Kidney (tissue), 14 donors: ENCODE measurements around the gene MYO1D. TPM values are rescaled to one million over a fixed set of nuclear protein-coding genes. Genes with fewer than 3 reads are reported as not detected.
"Not testable (repeated sequence)": the region's sequence is repeated elsewhere in the genome, so short reads cannot be mapped to it uniquely, and the experiment has no call there.

ENCODE experiments used
- DNase-seq, 5 donors: peaks; one replicate each; pipeline ENCODE4 v3.0.0-alpha.2; 2013 to 2020
- FAIRE-seq: peaks from 2 replicates; lab custom pipeline; 2012; peaks lifted over from hg19 to GRCh38; lab: Jason Lieb, UNC
- H3K27ac ChIP-seq, 2 donors: one replicate each; pipeline ENCODE4 v1.7.0; 2013; ENCODE audit warnings: low read depth in 2 of 2, low read length in 2 of 2, inconsistent platforms in 1 of 2
- H3K27me3 ChIP-seq: one replicate; pipeline ENCODE4 v1.7.1; 2013; ENCODE audit warnings: low read length, inconsistent platforms; ENCODE audit not compliant: control insufficient read depth, insufficient read depth
- H3K36me3 ChIP-seq, 3 donors: one replicate each; pipeline versions ENCODE4 v1.7.0 to v1.7.1; 2013; ENCODE audit warnings: low read length in 3 of 3, control low read depth in 1 of 3, inconsistent platforms in 1 of 3; ENCODE audit not compliant: insufficient read depth in 3 of 3, control insufficient read depth in 2 of 3
- H3K4me1 ChIP-seq, 3 donors: one replicate each; pipeline versions ENCODE4 v1.7.0 to v1.7.1; 2013; ENCODE audit warnings: low read length in 3 of 3, inconsistent platforms in 1 of 3, low read depth in 1 of 3; ENCODE audit not compliant: control insufficient read depth in 2 of 3, insufficient read depth in 2 of 3
- H3K4me3 ChIP-seq, 3 donors: one replicate each; pipeline versions ENCODE4 v1.7.0 to v1.8.1; 2013; ENCODE audit warnings: low read length in 3 of 3, control low read depth in 1 of 3, inconsistent platforms in 1 of 3
- H3K9ac ChIP-seq, 3 donors: one replicate each; pipeline versions ENCODE4 v1.7.0 to v1.7.1; 2013; ENCODE audit warnings: low read length in 3 of 3, control low read depth in 1 of 3, inconsistent platforms in 1 of 3
- H3K9me3 ChIP-seq, 3 donors: one replicate each; pipeline versions ENCODE4 v1.7.0 to v1.7.1; 2013; ENCODE audit warnings: low read length in 3 of 3, control low read depth in 1 of 3, inconsistent platforms in 1 of 3; ENCODE audit not compliant: control insufficient read depth in 2 of 3, insufficient read depth in 1 of 3
- CTCF ChIP-seq: IDR thresholded peaks from 3 replicates; pipeline ENCODE4 v1.5.1; 2012; ENCODE audit warnings: mild to moderate bottlenecking, moderate library complexity, borderline replicate concordance; ENCODE audit not compliant: insufficient read depth; ENCODE audit errors: extremely low read depth
- intact Hi-C: fragments of 100-400 bp; cut with DNase I; formaldehyde crosslinking; loops from one replicate; pipeline ENCODE4 v1.11.1; 2022
- polyA plus RNA-seq: library from polyadenylated mRNA; stranded (reverse); fragments of 350-450 nt; fragmentation: Illumina TruSeq; extraction: RNeasy Lipid Tissue Mini Kit (QIAGEN cat#74804); gene quantifications from one replicate; pipeline ENCODE4 v1.2.3, GENCODE V29; 2014; ENCODE audit warnings: low read depth, low replicate concordance; ENCODE audit not compliant: insufficient read depth
- total RNA-seq: library from RNA; stranded (reverse); fragmentation: NEBNext Ultra II Directional; extraction: Animal tissue kit (Norgen Biotek cat#: 25700); gene quantifications from one replicate; pipeline ENCODE4 v1.2.1, GENCODE V29; 2021
- donor health status: control.
- donor health status: control.
- donor health status: control.
- donor health status: control.
- donor health status: control.
- donor health status: DM: yes; HTN: yes; CAD: no.
- donor health status: Normal renal cell carcinoma (clear cell type).

MYO1D gene
- total and polyA plus RNA-seq, 2 donors from 2014 or later = 21.1 to 99.9 TPM

GRCh38 chr17:32720671-32721070, 156.3 kb downstream of the MYO1D start:
- Histone ChIP-seq H3K36me3 (peaks cover 0 to 4% (median 0%) of the 10 kb centered on the region in 3 donors), H3K9me3 (no peaks in the 10 kb centered on the region), H3K9ac (no peak overlapping the region), H3K4me3 (no peak overlapping the region), H3K27ac (no peak overlapping the region), H3K27me3 (no peaks in the 10 kb centered on the region), H3K4me1 (no peaks in the 10 kb centered on the region)
- intact Hi-C loops = no loop called here
- no peak for TF ChIP-seq CTCF
- DNase-seq (peak in 2 of 5 donors; percentile 18 to 31), FAIRE-seq (no peak)

- no peak overlapping the region for H3K9ac ChIP-seq
- intact Hi-C loops = no loop called here
- H3K36me3 ChIP-seq = peaks cover 0 to 4% (median 0%) of the 10 kb centered on the region in 3 donors
- no peaks in the 10 kb centered on the region for H3K9me3 ChIP-seq
- FAIRE-seq = no peak
- no peak overlapping the region for H3K4me3 ChIP-seq
- no peak for DNase-seq
- TF ChIP-seq CTCF = no peak
- no peak overlapping the region for H3K27ac ChIP-seq
- H3K4me1 ChIP-seq = no peaks in the 10 kb centered on the region
- H3K27me3 ChIP-seq = no peaks in the 10 kb centered on the region
These were observed 157.2 kb downstream of the MYO1D start for GRCh38 chr17:32719689-32720088.

- H3K4me1 ChIP-seq, H3K9me3 ChIP-seq, FAIRE-seq, H3K27me3 ChIP-seq, H3K9ac ChIP-seq, H3K36me3 ChIP-seq, DNase-seq, intact Hi-C loops, H3K27ac ChIP-seq, H3K4me3 ChIP-seq: not testable (repeated sequence)
These were observed 162.0 kb downstream of the MYO1D start for GRCh38 chr17:32714922-32715321.

- FAIRE-seq, H3K9ac ChIP-seq, H3K27me3 ChIP-seq, H3K4me1 ChIP-seq, intact Hi-C loops, H3K27ac ChIP-seq, H3K9me3 ChIP-seq, H3K4me3 ChIP-seq, H3K36me3 ChIP-seq, DNase-seq: not testable (repeated sequence)
These were observed 162.7 kb downstream of the MYO1D start for GRCh38 chr17:32714206-32714605.
